SK-N-SH treated with all-trans-retinoic acid at 6 μM for 48 hours (cell line): ENCODE measurements around the gene RTF1.

Experiments
- ATAC-seq: fragments of 200-7000 bp; cut with Tn5 transposase; 3 replicates; pipeline ENCODE4 v1.9.1; 2020; ENCODE audit warnings: mild to moderate bottlenecking, moderate library complexity
- ARNTL ChIP-seq: fragments of 450-650 bp; formaldehyde crosslinking; IDR thresholded peaks from 2 replicates; pipeline ENCODE4 v1.5.0; 2020; ENCODE audit warnings: low read depth, mild to moderate bottlenecking, moderate library complexity, borderline replicate concordance
- CREB5 ChIP-seq: fragments of 250-450 bp; sonication (Bioruptor Pico); IDR thresholded peaks from 2 replicates; pipeline ENCODE4 v1.5.1; 2020; ENCODE audit warnings: low read depth, mild to moderate bottlenecking, moderate library complexity
- CSDC2 ChIP-seq: fragments of 250-450 bp; sonication (Bioruptor Pico); IDR thresholded peaks from 2 replicates; pipeline ENCODE4 v1.5.0; 2020; ENCODE audit warnings: mild to moderate bottlenecking, moderate library complexity
- CSRNP3 ChIP-seq: fragments of 250-450 bp; sonication (Bioruptor Pico); IDR thresholded peaks from 2 replicates; pipeline ENCODE4 v1.5.1; 2021; ENCODE audit warnings: mild to moderate bottlenecking, moderate library complexity
- ESRRG ChIP-seq: fragments of 250-450 bp; sonication (Bioruptor Pico); IDR thresholded peaks from 2 replicates; pipeline ENCODE4 v1.6.1; 2021; ENCODE audit warnings: mild to moderate bottlenecking
- GLIS3 ChIP-seq: fragments of 250-450 bp; sonication (Bioruptor Pico); IDR thresholded peaks from 2 replicates; pipeline ENCODE4 v1.5.0; 2020; ENCODE audit warnings: mild to moderate bottlenecking, moderate library complexity
- ISL1 ChIP-seq: fragments of 250-450 bp; sonication (Bioruptor Pico); IDR thresholded peaks from 2 replicates; pipeline ENCODE4 v2.1.2; 2022; ENCODE audit warnings: mild to moderate bottlenecking, moderate library complexity
- OSR1 ChIP-seq: fragments of 250-450 bp; sonication (Bioruptor Pico); IDR thresholded peaks from 2 replicates; pipeline ENCODE4 v1.8.0; 2022; ENCODE audit warnings: moderate library complexity, mild to moderate bottlenecking, inconsistent platforms
- PATZ1 ChIP-seq: fragments of 250-450 bp; sonication (Bioruptor Pico); IDR thresholded peaks from 2 replicates; pipeline ENCODE4 v1.8.0; 2020; ENCODE audit warnings: mild to moderate bottlenecking, moderate library complexity, borderline replicate concordance
- POU6F1 ChIP-seq: fragments of 250-450 bp; sonication (Bioruptor Pico); IDR thresholded peaks from 2 replicates; pipeline ENCODE4 v1.8.0; 2021; ENCODE audit warnings: low read depth, mild to moderate bottlenecking, moderate library complexity, borderline replicate concordance
- PPARA ChIP-seq: fragments of 250-450 bp; sonication (Bioruptor Pico); IDR thresholded peaks from 2 replicates; pipeline ENCODE4 v1.5.0; 2020; ENCODE audit warnings: mild to moderate bottlenecking, borderline replicate concordance
- RARB ChIP-seq: fragments of 250-450 bp; sonication (Bioruptor Pico); IDR thresholded peaks from 2 replicates; pipeline ENCODE4 v1.8.0; 2021; ENCODE audit warnings: mild to moderate bottlenecking, moderate library complexity
- SNAI2 ChIP-seq: fragments of 250-450 bp; sonication (Bioruptor Pico); IDR thresholded peaks from 2 replicates; pipeline ENCODE4 v1.5.0; 2020; ENCODE audit warnings: mild to moderate bottlenecking, moderate library complexity
- TCF4 ChIP-seq: fragments of 250-450 bp; sonication (Bioruptor Pico); IDR thresholded peaks from 2 replicates; pipeline ENCODE4 v1.8.0; 2021; ENCODE audit warnings: mild to moderate bottlenecking, moderate library complexity, borderline replicate concordance
- TOX ChIP-seq: fragments of 250-450 bp; sonication (Bioruptor Pico); IDR thresholded peaks from 2 replicates; pipeline ENCODE4 v1.8.0; 2021; ENCODE audit warnings: mild to moderate bottlenecking, moderate library complexity, borderline replicate concordance
- ZC3H10 ChIP-seq: fragments of 250-450 bp; sonication (Bioruptor Pico); IDR thresholded peaks from 2 replicates; pipeline ENCODE4 v1.5.1; 2021; ENCODE audit warnings: mild to moderate bottlenecking, moderate library complexity
- ZFP3 ChIP-seq: fragments of 250-450 bp; sonication (Bioruptor Pico); IDR thresholded peaks from 2 replicates; pipeline ENCODE4 v1.5.0; 2020; ENCODE audit warnings: mild to moderate bottlenecking, moderate library complexity
- ZNF565 ChIP-seq: fragments of 450-650 bp; formaldehyde crosslinking; conservative IDR thresholded peaks from 2 replicates; pipeline ENCODE4 v1.5.0; 2020; ENCODE audit warnings: low read depth, mild to moderate bottlenecking, moderate library complexity
- ZNF70 ChIP-seq: fragments of 450-650 bp; formaldehyde crosslinking; IDR thresholded peaks from 2 replicates; pipeline ENCODE4 v1.5.0; 2020; ENCODE audit warnings: mild to moderate bottlenecking, moderate library complexity
- ZNF8 ChIP-seq: fragments of 450-650 bp; formaldehyde crosslinking; IDR thresholded peaks from 2 replicates; pipeline ENCODE4 v1.5.0; 2020; ENCODE audit warnings: mild to moderate bottlenecking, moderate library complexity

The RTF1 gene

GRCh38 chr15:41435037-41435786 is 18.3 kb downstream of the RTF1 start:
- TF ChIP-seq CREB5 (CRISPR knock-in tag), result no peak
- TF ChIP-seq PATZ1 (CRISPR knock-in tag), result no peak
- no peak for TF ChIP-seq CSRNP3 (CRISPR knock-in tag)
- no peak for TF ChIP-seq TCF4 (CRISPR knock-in tag)
- no peak for TF ChIP-seq ESRRG (CRISPR knock-in tag)
- no peak for TF ChIP-seq CSDC2 (CRISPR knock-in tag)
- no peak for TF ChIP-seq ISL1 (CRISPR knock-in tag)
- ATAC-seq, result no peak

- ATAC-seq, result peak; percentile 35
- TF ChIP-seq ZC3H10 (CRISPR knock-in tag) (no peak), ESRRG (CRISPR knock-in tag) (no peak), TOX (no peak), ZFP3 (no peak), ZNF70 (CRISPR knock-in tag) (no peak), PATZ1 (CRISPR knock-in tag) (no peak), RARB (CRISPR knock-in tag) (no peak), OSR1 (CRISPR knock-in tag) (no peak), CSDC2 (CRISPR knock-in tag) (no peak), ARNTL (CRISPR knock-in tag) (no peak), PPARA (CRISPR knock-in tag) (no peak)
These were observed 20.6 kb downstream of the RTF1 start for GRCh38 chr15:41437448-41437847.

- ATAC-seq, result peak; percentile 87
- TF ChIP-seq CSRNP3 (CRISPR knock-in tag), result no peak
- no peak for TF ChIP-seq GLIS3 (CRISPR knock-in tag)
- TF ChIP-seq PATZ1 (CRISPR knock-in tag), result no peak
- no peak for TF ChIP-seq TCF4 (CRISPR knock-in tag)
- TF ChIP-seq ARNTL (CRISPR knock-in tag), result no peak
- no peak for TF ChIP-seq SNAI2
- TF ChIP-seq OSR1 (CRISPR knock-in tag), result no peak
- no peak for TF ChIP-seq ZC3H10 (CRISPR knock-in tag)
- TF ChIP-seq PPARA (CRISPR knock-in tag), result no peak
- no peak for TF ChIP-seq POU6F1 (CRISPR knock-in tag)
- TF ChIP-seq RARB (CRISPR knock-in tag), result no peak
- no peak for TF ChIP-seq ESRRG (CRISPR knock-in tag)
- no peak for TF ChIP-seq ISL1 (CRISPR knock-in tag)
- TF ChIP-seq ZFP3, result no peak
- TF ChIP-seq ZNF565 (CRISPR knock-in tag), result no peak
- no peak for TF ChIP-seq ZNF8 (CRISPR knock-in tag)
These were observed 21.3 kb downstream of the RTF1 start for GRCh38 chr15:41438206-41438605.

GRCh38 chr15:41438745-41439144 is 21.9 kb downstream of the RTF1 start:
- ATAC-seq, result peak; percentile 41; the same call in 1 of the 3 replicates
